NCI-H524 treated with DMSO at 0.1 percent for 48 hours (cell line): ENCODE results near the gene MACF1.
"Not testable (repeated sequence)": the region's sequence is repeated elsewhere in the genome, so short reads cannot be mapped to it uniquely, and the experiment has no call there.

ENCODE experiments used
- DNase-seq: peaks from one replicate; lab custom pipeline; 2025; lab: John Stamatoyannopoulos, UW

MACF1 gene

DNA sequence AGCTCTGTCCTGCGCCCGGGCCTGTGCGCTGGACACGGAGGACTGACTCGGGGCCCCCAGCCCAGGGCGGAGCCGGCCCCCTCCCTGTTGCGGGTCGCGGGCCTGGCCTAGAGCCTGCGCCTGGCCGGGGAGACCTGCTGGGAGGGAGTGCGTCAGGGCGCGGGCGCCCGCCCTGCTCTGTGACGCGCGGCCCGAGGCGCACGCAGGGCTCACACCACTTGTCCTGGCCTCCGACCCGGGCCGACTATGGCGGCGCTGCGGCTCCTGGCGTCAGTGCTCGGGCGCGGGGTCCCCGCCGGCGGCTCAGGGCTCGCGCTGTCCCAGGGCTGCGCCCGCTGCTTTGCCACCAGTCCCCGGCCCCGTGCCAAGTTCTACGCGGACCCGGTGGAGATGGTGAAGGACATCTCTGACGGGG lies 310.2 kb downstream of the MACF1 start:
- DNase-seq, result not testable (repeated sequence)

DNA sequence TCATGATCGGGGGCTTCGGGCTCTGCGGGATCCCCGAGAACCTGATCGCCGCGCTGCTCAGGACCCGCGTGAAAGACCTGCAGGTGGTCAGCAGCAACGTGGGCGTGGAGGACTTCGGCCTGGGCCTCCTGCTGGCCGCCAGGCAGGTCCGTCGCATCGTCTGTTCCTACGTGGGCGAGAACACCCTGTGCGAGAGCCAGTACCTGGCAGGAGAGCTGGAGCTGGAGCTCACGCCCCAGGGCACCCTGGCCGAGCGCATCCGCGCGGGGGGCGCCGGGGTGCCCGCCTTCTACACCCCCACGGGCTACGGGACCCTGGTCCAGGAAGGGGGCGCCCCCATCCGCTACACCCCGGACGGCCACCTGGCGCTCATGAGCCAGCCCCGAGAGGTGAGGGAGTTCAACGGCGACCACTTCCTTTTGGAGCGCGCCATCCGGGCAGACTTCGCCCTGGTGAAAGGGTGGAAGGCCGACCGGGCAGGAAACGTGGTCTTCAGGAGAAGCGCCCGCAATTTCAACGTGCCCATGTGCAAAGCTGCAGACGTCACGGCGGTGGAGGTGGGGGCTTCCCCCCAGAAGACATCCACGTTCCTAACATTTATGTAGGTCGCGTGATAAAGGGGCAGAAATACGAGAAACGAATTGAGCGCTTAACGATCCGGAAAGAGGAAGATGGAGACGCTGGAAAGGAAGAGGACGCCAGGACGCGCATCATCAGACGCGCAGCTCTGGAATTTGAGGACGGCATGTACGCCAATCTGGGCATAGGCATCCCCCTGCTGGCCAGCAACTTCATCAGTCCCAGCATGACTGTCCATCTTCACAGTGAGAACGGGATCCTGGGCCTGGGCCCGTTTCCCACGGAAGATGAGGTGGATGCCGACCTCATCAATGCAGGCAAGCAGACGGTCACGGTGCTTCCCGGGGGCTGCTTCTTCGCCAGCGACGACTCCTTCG lies 310.9 kb downstream of the MACF1 start:
- DNase-seq, result not testable (repeated sequence)

DNA sequence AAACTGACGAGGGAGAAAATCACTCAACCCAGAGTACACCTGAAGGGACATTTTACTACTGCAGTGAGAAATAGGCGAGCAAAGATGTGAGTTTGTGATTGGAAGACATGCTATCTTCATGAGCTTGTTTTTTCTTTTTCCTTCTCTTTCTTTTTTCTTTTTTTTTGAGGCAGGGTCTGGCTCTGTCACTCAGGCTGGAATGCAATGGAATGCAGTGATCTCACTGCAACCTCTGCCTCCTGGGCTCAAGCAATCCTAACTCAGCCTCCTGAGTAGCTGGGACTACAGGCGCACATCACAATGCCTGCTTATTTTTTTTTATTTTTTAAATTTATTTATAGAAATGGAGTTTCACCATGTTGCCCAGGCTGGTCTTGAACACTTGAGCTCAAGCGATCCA lies 312.3 kb downstream of the MACF1 start:
- not testable (repeated sequence) for DNase-seq

DNA sequence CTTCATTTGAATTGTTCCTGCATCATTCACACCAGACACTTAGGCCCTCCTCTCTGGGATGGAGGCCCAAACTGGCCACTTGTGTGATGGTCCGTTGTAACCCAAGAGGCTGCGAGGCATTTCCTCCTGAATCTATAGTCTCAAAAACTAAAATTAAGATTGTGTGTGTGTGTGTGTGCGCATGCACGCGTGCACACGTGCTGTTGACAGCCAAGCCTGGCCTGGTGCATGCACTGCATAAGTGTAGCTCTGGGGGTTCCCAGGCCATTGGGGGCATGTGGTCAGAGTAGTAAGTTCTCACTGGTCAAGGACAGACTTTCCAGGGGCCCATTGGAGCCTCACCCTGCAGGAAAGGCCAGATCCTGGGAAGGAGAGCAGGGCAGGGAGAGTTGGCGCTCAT lies 313.4 kb downstream of the MACF1 start:
- not testable (repeated sequence) for DNase-seq

DNA sequence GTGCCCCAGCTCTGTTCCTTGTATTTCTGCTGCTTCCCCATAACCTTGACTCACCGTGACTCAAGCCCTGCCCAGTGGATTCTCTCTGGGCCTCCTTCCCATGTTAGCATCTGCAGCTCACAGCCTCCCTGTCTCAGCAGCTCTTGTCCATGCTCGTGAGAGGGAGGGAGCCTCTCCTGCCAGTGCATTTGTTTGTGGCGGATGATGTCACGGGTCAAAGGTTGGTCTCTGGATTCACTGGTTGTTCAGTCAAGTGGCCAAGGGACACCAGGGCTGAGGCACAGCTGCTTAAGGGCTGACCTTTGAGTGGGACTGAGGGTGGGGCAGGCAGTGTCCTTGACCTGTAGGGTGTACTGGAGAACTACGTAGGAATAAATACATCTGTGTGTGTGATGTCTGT lies 314.9 kb downstream of the MACF1 start:
- DNase-seq, result not testable (repeated sequence)

DNA sequence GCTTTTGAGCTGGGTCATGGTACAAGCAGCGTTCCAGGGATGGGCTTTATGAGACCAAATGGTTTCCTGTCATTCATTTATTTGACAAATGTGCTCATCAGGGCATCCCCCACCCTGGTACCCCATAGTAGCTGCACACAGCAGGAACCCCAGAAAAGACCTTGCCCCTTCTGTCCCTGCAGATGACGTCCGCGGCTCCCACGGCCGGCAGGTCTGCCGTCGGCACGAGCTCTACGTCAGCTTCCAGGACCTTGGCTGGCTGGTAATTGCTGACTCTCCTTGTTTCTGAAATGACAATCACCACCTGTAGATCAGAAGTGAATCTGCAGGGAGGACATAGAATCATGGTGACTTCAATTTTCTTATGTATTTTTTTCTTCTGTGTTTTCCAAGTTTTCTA lies 317.7 kb downstream of the MACF1 start:
- not testable (repeated sequence) for DNase-seq

DNA sequence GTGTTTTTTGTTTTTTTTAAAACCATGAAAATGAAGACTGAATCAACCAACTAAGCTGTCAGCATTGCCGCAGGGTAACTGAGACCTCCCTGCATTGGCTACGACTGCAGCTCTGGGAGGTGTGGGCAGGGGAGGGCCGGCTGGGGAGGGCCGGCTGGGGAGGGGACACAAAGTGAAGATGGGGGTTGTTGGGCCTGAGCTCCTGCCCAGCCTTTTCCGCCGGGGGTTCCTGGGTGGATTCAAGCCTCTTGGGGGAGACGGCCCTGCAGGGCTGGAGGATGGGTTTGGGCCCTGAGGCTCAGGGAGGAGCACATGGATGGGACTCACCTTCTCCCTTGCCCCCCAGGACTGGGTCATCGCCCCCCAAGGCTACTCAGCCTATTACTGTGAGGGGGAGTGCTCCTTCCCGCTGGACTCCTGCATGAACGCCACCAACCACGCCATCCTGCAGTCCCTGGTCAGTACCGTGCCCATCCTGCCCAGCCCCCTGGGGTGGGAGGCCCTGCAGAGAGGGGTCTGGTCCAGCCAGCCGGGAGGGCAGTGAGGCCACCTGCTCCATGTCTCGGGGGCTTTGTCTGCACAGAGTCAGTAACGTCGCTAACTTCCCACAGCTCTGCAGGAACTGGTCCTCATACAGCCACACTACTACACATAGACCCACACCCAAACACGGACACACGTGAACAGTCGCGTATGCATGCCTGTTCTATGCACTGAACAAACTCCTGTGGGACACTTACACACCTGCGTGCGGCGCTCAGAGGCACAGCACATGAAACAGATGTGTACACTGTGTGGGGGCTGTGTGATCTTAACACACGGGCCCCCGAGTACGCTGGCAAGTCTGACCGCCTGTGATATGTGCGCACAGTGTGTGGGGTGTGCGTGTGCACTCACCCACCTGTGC lies 318.4 kb downstream of the MACF1 start:
- no peak for DNase-seq

DNA sequence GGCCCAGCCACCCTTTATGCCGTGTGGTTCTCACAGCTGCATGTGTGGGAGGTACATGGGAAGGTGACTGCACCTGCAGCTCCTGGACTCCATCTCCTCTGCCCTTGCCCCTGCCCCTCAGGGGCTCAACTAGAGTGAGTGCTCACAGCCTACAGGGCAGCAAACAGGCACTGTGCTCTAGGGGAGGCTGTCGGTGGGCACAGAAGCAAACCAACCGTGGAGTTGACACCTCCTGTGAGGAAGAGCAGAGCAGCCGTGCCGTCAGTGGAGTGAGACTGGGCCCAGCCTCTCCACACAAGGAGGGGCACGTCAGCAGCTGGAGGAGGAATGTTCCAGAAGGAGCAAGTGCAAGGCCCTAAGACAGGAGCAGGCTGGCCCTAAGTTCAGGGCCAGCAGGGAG lies 319.7 kb downstream of the MACF1 start:
- no peak for DNase-seq

DNA sequence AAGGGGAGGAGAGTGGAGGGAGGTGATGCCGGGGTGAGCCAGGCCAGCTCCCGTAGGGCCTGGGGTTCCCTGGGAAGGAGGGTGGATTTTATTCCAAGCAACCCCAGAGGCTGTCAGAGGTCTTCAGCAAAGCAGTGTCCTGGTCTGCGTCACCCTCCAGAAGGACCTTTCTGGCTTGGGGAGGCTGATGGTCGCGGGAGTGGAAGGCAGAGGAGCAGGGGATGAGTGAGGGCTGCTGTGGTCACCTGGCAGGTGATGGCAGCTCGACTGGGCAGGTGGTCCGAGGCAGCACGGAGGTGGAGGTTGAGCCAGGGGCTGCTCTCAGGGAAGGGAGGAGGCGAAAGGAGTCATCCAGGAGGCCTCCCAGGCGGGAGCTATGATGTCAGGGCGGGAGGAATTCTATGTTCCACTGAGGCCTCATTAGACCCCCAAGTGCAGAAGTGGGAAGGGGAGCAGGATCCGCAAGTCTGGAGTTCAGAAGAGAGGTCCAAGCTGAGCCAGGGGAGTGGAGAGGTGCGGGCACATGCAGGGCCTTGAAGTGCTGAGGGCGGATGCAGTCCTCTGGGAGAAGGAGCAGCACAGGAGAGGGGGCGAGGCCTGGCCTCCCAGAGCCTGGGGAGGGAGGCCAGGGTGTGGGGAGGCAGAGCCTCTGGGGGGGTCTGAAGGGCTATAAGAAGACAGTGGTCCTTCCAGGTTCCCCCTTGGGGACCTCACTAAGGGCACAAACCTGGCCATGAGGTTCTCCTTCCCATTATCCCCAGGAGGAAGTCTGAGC lies 320.3 kb downstream of the MACF1 start:
- no peak for DNase-seq

DNA sequence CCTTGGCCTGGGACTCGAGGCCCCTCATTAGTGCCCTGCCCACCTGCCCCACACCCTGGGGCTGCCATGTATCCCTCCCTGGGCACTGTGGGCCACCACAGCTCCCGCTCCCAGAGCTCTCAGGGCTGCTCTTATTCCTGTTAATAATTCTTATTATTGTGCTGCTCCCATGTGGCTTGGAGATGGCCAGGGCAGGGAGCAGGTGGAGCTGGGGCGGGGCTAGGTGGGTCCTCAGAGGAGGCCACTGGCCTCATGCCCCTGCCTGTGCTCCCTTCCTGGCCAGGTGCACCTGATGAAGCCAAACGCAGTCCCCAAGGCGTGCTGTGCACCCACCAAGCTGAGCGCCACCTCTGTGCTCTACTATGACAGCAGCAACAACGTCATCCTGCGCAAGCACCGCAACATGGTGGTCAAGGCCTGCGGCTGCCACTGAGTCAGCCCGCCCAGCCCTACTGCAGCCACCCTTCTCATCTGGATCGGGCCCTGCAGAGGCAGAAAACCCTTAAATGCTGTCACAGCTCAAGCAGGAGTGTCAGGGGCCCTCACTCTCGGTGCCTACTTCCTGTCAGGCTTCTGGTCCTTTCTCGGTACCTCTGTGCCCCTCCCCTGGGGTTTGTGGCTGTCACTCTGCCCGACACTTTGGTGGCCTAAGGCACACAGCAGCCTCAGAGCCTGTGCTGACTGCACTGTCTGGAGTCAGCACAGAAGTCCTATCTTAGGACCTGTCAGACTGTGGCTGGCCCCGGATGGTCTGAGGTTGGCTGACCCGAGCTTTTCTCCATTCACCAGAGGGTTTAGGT lies 321.1 kb downstream of the MACF1 start:
- no peak for DNase-seq

DNA sequence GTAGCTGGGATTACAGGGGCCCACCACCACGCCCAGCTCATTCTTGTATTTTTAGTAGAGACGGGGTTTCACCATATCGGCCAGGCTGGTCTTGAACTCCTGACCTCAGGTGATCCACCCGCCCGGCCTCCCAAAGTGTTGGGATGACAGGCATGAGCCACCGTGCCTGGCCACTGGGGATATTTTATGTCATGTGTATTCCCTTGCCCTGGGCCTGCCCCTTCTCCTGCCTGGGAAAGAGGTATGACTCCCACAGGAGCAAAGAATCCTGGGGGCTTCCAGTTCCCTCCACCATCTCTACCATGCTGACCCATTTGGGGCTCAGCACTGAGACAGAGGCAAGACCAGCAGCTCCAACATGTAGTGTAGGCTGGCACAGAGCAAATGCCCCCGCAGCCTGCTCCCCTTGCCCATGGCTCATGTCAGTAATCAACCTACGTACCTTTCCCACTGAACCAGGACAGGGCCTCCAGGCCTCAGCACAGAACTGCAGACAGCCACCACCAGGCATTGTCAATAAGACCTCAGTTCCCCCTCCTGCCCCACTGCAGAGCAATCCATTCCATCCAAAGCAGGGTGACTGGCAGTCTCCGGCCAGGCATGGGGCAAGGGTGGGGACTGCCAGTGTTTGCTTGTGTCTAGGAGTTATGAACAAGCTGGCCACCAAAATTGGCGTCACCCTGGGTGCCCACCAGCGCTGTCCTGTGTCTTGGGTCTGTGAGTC lies 322.1 kb downstream of the MACF1 start:
- no peak for DNase-seq

DNA sequence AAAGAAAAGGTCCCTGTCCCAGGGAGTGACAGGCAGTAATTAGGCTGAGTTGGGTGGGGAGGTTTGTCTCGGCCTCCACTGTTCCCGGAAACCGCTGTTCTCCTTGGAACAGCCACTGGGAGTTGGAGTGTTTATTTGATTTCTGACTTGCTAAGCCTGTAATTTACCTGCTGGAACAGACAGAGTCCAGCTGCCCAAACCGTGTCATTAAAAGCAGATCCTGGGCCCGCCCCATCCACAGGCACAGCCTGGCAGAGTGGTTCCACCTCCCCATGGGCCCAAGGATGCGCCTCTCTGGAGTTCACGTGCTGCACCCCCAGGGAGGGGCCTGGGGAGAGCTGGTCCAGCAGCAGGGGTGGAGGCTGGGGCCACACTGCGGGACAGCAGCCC lies 322.7 kb downstream of the MACF1 start:
- DNase-seq, result not testable (repeated sequence)

DNA sequence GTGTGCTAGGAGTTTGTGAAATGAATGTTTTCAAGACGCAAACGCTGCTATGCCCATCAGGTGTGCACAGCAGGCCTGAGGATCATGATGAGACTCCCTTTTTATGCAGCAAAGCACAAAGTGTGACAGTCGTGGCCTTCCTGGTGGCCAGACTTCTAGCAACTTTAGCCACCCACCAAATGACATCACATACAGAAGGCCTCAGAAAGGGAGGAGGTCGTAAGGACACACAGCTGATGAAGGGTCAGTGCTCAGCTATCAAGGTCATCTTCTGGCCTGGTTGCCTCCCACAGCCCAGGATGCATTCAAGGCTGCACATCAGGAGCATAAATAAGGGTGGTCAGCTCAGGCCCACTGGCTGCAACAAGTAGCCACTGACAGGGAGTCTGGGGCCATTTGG lies 323.6 kb downstream of the MACF1 start:
- DNase-seq, result no peak

DNA sequence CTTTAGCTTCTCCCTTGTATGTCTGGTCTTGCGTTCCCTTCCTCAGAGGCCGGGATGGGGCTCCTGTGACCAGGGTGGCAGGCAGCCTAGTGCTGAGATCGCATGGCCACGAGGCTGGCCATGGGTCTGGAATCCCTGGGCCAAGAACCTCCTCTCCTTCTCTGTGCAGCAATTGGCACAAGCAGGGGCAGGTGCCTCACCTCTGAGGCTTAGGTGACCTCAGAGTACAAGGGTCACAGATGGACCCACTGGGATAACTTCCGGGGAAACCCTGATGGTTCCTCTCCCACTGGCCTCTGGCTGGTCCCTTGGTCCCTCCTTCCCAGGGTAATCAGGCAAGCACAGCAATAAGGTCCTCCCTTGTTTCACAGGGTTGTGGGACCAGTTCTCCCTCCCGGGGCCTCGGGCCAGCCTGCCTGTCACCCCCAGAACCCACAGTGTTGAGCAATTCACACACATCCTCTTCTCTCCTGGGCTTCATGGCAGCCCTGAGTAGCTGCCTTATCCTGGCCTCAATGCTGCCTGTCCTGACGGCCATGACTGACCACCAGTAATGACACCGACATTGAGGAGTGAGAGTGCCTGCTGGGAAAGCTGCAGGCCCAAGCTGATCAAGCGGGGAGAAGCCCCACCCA lies 325.5 kb downstream of the MACF1 start:
- no peak for DNase-seq

DNA sequence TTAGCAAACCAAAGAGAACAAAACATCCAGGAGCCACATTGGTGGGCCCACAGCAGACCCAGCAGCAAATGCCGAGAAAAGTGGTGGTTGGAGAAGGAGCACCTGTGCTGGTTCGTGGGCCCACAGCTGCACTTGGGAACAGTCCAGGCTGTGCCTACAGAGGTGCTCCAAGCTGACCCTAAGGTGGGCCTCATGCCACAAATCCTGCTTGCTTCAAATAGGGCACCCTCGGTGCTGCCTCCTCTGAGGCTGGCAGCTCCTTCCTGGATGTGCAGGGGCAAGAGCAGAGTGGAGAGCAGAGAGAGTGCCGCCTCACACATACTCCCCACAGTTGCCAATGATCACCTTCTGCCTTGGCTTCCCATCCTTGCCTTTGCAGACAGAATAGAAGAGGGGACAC lies 327.0 kb downstream of the MACF1 start:
- DNase-seq, result no peak

DNA sequence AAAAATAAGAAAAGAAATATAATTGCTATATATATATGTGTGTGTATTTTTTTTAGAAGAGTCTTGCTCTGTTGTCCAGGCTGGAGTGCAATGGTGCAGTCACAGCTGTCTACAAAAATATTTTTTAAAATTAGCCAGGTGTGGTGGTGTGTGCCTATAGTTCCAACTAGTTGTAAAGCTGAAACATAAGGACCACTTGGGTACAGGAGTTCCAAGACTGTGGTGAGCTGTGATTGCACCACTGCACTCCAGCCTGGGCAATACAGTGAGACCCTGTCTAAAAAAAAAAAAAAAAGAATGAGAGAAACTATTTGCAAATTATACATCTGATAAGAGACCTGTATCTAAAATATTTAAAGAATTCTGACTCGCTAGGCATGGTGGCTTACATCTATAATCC lies 328.9 kb downstream of the MACF1 start:
- DNase-seq, result no peak
